HG02938 (cell line): Measurements from ENCODE around the gene ARRDC1.
A peak's percentile ranks its signal among the peaks of the same experiment; 100 is the strongest.
"Not testable (repeated sequence)": the region's sequence is repeated elsewhere in the genome, so short reads cannot be mapped to it uniquely, and the experiment has no call there.

Experiments
- ATAC-seq: cut with Tn5 transposase; IDR thresholded peaks from one replicate; pipeline ENCODE4 v1.9.1; 2021; ENCODE audit warnings: mild to moderate bottlenecking, moderate library complexity; ENCODE audit not compliant: unreplicated experiment

The ARRDC1 gene, protein sequence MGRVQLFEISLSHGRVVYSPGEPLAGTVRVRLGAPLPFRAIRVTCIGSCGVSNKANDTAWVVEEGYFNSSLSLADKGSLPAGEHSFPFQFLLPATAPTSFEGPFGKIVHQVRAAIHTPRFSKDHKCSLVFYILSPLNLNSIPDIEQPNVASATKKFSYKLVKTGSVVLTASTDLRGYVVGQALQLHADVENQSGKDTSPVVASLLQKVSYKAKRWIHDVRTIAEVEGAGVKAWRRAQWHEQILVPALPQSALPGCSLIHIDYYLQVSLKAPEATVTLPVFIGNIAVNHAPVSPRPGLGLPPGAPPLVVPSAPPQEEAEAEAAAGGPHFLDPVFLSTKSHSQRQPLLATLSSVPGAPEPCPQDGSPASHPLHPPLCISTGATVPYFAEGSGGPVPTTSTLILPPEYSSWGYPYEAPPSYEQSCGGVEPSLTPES

GRCh38 chr9:137605121-137606004, at the start of gene ARRDC1:
Gene ARRDC1 (plus strand): TSS chr9:137605686. CDS start chr9:137605718, 32 bp downstream.
- ATAC-seq = peak; percentile 70

- ATAC-seq = no peak
Measured at GRCh38 chr9:137556069-137556838, 49.2 kb upstream of the ARRDC1 start.

GRCh38 chr9:137558127-137558526, 47.4 kb upstream of the ARRDC1 start:
- ATAC-seq = no peak

DNA sequence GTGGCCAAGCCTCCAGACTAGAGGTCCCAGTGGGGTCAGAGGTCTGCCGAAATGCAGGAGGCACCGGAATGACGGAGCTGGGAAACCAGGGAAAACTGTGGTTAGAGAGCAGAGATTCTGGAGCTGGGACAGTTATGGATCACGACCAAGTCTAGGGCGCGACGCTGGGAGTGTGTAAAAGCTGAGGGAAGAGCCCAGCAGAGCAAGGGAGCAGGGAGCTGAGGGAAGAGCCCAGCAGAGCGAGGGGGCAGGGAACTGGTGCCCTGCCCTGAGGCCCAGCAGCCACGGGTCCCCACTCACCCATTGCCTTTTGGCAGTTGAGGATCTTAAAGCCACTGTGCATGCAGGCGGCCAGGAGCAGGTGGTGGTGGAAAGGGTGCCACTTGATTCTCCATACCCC, 41.4 kb upstream of the ARRDC1 start:
- no peak for ATAC-seq

GRCh38 chr9:137564817-137565411, 40.6 kb upstream of the ARRDC1 start:
- no peak for ATAC-seq

DNA sequence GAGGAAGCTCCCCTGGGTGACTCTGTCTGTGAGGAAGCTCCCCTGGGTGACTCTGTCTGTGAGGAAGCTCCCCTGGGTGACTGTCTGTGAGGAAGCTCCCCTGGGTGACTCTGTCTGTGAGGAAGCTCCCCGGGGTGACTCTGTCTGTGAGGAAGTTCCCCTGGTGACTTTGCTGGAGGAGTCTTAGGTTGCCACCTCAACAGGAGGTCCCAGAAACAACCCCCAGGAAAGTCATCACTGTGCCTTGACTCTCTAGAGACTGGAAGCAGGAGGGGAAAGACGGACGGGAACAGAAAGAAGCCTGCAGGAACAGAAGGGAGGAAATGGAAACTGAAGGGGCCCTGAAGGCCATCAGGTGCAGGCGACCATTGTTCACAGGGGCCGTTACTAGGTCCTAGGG, 37.0 kb upstream of the ARRDC1 start:
- not testable (repeated sequence) for ATAC-seq

- ATAC-seq = no peak
Measured at GRCh38 chr9:137569609-137570203, 35.8 kb upstream of the ARRDC1 start.

GRCh38 chr9:137570566-137570965, 34.9 kb upstream of the ARRDC1 start:
- no peak for ATAC-seq

DNA sequence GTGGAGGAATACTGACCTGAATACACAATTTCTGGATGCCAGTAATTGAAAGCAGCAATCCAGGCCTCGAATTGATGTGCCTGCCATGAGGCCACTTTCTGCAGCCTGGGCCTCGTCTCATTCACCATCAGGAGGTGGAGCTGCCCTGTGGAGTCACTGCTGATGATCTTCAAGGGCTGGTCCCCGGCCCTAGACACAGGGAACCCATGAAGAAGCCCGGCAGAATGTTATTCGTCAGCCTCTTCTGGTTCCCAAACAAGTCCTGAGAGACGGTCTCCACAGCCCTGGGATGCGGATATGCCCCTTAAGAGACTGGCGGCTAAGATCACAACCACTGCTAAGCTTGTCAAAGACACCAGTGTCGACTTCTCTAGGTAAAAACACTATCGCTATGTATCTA, 31.3 kb upstream of the ARRDC1 start:
- ATAC-seq = no peak

DNA sequence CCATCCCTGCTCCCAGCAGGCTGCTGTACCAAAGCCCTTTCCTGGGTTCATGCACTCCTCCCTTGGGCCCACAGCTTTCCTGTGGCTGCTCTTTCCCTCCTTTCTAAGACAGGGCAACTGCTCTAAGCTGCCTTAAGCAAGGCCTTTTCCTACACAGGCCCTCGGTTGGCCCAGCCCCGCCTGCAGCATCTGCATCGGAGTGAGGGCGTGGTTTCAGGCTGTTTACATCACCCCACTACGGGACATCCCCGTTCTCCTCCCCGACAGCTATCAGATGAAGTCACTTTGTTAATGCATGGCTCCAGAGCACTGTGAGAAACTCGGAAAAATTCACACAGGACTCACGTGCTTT, 30.1 kb upstream of the ARRDC1 start:
- ATAC-seq = no peak

DNA sequence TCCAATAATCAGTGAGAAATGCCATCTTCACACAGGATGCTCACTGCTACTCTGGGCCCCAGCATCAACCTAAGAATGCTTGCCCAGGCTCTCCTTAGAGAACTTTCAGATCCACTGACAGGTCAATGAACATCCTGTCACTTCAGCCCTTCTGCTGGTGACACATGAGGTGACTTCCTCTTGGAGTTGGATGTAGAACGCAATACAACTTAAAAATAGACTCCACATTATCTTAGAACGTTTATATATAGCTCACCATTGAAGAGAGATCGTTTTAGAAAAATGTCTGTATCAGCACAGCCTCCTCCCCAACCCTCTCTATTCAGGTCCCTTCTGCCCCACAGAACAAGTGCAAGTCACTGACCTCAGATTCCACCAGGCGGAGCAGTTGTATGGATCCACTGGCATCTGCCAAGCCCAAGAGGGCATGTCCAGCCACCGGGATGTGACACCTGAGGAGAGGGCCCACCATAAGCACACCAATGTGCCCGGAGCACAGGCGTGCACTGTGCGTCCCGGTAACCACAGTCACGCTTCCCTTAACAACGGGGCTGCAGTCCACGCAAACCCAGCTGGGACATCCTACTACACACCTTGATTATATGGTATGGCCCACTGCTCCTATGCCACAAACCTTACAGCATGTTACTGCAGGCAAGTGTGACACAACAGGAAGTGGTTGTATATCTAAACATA, 29.6 kb upstream of the ARRDC1 start:
- ATAC-seq = no peak

GRCh38 chr9:137578518-137579258, 26.8 kb upstream of the ARRDC1 start, which contains the start of gene DPH7:
Gene DPH7 (minus strand): TSS chr9:137578925. CDS start chr9:137578777, 148 bp downstream.
- peak; percentile 74 for ATAC-seq

GRCh38 chr9:137579259-137579604, 26.3 kb upstream of the ARRDC1 start:
- ATAC-seq = no peak

DNA sequence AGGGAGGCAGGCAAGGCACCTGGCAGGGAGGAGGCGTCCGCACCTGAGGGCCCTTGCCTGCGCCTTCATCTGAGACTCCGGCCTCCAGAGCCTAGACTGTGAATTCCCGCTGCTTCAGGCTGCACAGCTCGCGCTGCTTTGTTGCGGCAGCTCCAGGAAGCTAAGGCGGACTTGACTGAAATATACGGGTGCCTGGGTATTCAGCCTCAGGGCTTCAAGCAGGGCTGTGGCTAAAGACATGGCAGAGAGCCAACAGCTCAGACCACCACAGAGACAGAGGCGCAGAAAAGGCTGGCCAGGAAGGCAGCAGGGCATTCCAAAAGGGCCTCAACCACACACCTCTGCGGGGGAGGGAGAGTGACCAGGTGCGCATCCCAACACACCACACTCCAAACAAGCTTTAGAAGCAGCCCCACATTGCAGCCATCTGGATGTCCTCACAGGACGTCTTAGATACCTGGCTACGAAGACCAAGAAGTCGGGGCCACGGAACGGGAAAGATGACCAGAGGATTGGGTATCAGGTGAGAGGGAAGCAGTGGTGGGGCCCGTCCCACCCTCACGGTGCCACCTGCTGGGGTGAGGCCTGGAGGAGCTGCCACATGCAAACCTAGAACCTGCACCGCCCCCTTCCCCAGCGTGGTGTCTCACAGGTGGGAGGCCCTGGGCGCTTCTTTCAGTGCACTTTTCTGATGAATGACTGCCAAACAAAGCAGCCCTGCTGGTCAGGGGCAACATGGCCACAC, 25.1 kb upstream of the ARRDC1 start:
- ATAC-seq = no peak

DNA sequence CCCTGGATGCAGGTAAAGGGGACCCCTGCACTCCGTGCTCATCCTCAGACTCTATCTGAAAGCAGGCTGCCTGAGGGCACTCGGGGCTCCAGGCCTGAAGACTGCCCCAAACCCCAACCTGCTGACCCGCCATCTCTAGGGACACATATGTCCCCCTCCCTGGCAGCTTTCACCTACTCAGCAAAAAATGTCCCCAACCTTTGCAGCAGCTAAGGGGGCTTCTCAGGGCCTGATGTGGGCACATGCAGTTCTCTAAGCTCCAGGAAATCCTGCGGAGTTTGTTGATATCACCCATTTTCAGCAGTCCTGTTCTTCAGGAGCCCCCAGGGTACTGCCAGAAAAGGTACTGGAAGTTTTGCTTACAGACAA, 24.5 kb upstream of the ARRDC1 start:
- ATAC-seq = no peak

DNA sequence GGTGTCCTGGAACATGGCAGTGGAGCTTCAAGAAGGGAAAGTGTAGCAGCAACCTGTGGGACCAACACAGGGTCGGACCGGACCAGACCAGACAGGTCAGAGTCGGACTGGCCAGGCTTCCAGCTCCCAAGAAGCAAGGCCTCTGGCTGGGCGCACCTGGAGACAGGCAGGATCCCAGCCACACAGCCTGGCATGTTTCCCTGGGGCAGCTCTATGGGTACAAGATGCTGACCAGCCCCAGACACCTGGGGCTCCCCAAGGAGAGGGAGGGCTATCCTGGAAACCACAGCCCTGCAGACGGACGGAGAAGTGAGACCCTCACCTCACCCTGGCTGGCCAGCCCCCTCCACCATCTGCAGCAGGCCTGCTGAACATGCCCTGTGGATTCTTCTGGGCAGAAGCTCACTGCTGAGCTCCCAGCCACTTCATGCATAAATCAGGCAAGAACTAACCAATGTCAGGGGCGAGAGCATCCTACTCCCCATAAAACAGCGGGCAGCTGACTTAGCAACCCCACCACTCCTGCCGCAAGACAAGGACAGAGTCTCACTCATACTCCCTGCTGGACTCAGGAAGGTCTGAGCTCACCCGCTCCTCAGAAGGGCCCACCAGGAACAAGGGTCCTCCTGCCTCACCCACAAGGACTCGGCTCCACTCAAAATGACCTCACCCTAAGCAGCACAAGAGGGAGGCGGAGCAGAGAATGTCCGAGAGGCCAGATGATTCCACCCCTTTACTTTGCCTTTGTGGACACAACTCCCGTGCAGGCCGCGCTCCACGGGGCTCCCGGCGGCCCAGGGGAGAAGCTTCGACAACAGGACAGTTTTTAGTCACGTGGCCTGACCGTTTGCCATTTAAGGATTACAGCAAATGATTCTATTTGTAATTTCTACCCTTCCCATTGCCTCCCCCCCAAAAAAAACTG, 23.9 kb upstream of the ARRDC1 start:
- ATAC-seq = no peak

DNA sequence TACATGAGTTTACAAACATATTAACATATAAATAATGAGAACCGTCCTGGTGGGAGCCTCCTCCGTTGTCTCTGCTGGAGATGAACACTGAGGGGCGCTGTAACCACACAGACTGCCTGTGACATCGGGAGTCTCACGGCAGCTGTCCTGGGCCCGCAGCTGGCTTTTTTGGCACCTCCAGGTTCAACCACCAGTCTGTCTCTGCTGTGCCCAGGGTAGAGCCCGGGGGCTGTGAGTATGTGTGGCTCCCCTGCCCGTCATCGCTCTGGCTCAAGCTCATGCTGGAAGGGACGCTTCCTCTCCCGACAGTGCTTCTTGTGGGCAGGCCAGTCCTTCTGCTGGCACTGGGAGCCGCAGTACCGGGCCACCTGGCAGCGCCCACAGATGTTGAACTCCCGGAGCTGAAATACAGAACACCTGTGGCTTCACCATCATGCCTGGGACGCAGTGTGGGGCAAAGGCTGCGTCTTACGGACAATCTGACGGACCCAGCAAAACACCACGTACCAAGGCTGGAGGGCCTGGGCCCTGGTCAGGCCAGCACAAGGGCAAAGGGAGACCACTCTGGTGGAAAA, 23.1 kb upstream of the ARRDC1 start:
- ATAC-seq = no peak
